Measurements from ENCODE around the gene FOXD4. TPM values are rescaled to one million over a fixed set of nuclear protein-coding genes. Genes with fewer than 3 reads are reported as not detected.
"Not testable (repeated sequence)": the region's sequence is repeated elsewhere in the genome, so short reads cannot be mapped to it uniquely, and the experiment has no call there.

Gene FOXD4
- total RNA-seq, 2 experiments from 2014 or later, result 0.16 TPM; not detected in 1

DNA sequence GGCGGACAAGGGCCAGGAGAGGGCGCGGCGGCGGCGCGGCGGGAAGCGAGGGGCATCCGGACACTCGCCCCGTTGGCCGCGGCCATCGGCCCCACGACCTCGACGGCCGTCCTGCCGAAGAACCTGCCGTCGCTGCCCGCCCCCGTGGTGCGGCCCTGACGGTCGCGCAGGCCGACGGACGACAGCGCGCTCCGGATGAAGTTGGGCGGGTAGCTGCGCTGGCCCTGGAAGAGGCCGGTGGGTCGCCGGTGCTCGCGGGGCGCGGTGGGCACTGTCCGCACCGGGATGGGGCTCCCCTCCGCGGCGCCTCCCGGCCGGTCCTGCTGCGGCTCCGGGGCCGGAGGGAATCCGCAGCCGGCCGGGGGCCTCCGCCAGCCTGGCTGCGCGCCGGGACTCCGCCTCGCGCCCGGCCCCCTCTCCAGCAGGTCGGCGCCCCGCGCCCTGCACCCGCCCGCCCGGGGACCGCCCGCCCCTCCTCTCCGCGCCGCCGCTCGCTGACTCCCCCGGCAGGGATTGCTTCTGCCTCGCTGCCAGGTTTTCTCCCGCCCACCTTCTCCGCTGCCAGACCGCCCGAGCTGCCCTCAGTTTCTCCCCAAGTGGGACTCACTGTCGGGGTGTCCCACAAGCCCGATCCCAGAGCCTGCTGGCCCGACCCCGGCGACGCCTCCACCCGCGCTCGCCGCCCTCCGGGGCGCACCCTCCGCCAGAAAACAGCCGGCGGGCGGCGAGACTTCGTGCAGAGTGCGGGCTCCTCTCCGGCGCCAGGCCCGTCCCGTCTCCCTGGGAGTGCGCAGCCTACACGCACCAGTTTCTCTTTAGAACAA, 44.9 kb downstream of the FOXD4 start:
- H3K4me1 Mint-ChIP-seq, H3K9me3 Mint-ChIP-seq, H3K36me3 Mint-ChIP-seq, H3K27ac Mint-ChIP-seq: not testable (repeated sequence)
- peak; percentile 13 for DNase-seq
- Mint-ChIP-seq H3K4me3 (peak overlapping the region; percentile 65), H3K27me3 (peaks cover 16% of the 10 kb centered on the region)

Other genes with a start within 250 kb of the FOXD4 start
- gene WASHC1, start 89.0 kb downstream of the FOXD4 start, total RNA-seq, result 10 to 100 TPM; 13.7 to 15.1 TPM
- gene ZNG1A, start 60.6 kb upstream of the FOXD4 start, total RNA-seq, result 10 to 100 TPM; 50.2 to 50.5 TPM
- gene DOCK8, start 96.4 kb upstream of the FOXD4 start, total RNA-seq, result 100 to 1,000 TPM; 130 to 132 TPM

Data from activated naive CD8-positive, alpha-beta T cell treated with anti-CD3 and anti-CD28 coated beads for 36 hours (primary cell).